ENCODE data around the gene EOMES.

GRCh38 chr3:27679691-27680090 lies 42.4 kb downstream of the EOMES start:
- no peak for TF ChIP-seq POLR2A (IDR thresholded peaks at IDR 0.05)
- no peak for TF ChIP-seq CTCF (IDR thresholded peaks at IDR 0.05)
